WTC11 (cell line): ENCODE results near the gene SND1.

Experiments used
- ATF3 ChIP-seq: sonication (generic); formaldehyde crosslinking; conservative IDR thresholded peaks from 2 replicates; pipeline ENCODE4 v1.8.1; 2022; ENCODE audit warnings: mild to moderate bottlenecking, missing genetic modification reagents
- CTCF ChIP-seq: fragments of 200-600 bp; IDR thresholded peaks from 2 replicates; pipeline ENCODE4 v1.8.0; 2022; ENCODE audit warnings: antibody characterized with exemption
- GABPB1 ChIP-seq: sonication (generic); formaldehyde crosslinking; IDR thresholded peaks from 2 replicates; pipeline ENCODE4 v1.8.1; 2023; ENCODE audit warnings: mild to moderate bottlenecking, missing genetic modification reagents
- RELA ChIP-seq: sonication (generic); formaldehyde crosslinking; IDR thresholded peaks from 2 replicates; pipeline ENCODE4 v1.8.1; 2022; ENCODE audit warnings: missing genetic modification reagents, mild to moderate bottlenecking, borderline replicate concordance
- TP53 ChIP-seq: sonication (generic); formaldehyde crosslinking; IDR thresholded peaks from 2 replicates; pipeline ENCODE4 v1.8.1; 2023; ENCODE audit warnings: mild to moderate bottlenecking, missing genetic modification reagents
- USF1 ChIP-seq: sonication (generic); formaldehyde crosslinking; IDR thresholded peaks from 2 replicates; pipeline ENCODE4 v1.8.0; 2022; ENCODE audit warnings: mild to moderate bottlenecking, missing genetic modification reagents
- USF2 ChIP-seq: sonication (generic); formaldehyde crosslinking; IDR thresholded peaks from 2 replicates; pipeline ENCODE4 v1.8.1; 2023; ENCODE audit warnings: mild to moderate bottlenecking, missing genetic modification reagents, moderate library complexity
- ZNF416 ChIP-seq: fragments of 250-450 bp; sonication (Bioruptor Pico); IDR thresholded peaks from 2 replicates; pipeline ENCODE4 v1.9.0; 2021; ENCODE audit warnings: mild to moderate bottlenecking, inconsistent platforms
- TF ChIP-seq, protein P1 (sequence below): sonication (generic); formaldehyde crosslinking; IDR thresholded peaks from 2 replicates; pipeline ENCODE4 v1.8.1; 2022; ENCODE audit warnings: low read depth, mild to moderate bottlenecking, moderate library complexity, missing genetic modification reagents, borderline replicate concordance
- TF ChIP-seq, protein P2 (sequence below): fragments of 250-450 bp; sonication (Bioruptor Pico); IDR thresholded peaks from 2 replicates; pipeline ENCODE4 v1.9.0; 2021; ENCODE audit warnings: mild to moderate bottlenecking

DNA sequence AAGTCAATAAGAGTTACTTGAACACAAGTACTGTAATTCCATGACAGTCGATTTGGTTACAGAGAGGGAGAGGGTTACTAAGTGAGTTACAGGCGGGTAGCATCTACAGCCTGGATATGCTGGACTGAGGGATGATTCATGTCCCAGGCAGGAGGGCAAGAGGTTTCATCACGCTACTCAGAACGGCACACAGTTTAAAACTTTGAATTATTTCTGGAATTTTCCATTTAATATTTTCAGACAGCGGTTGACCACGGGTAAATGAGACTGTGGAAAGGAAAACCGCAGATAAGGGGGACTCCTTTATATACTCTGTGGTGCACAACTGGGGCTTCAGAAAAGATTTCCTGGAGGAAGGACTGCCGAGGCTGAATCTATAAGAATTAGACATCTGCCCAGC is 404.9 kb downstream of the SND1 start:
- TF ChIP-seq USF1 (CRISPR knock-in tag), result no peak
- no peak for TF ChIP-seq CTCF
- no peak for TF ChIP-seq ATF3 (CRISPR knock-in tag)
- TF ChIP-seq ZNF416 (CRISPR knock-in tag), result no peak
- TF ChIP-seq USF2 (CRISPR knock-in tag), result no peak
- no peak for TF ChIP-seq TP53 (CRISPR knock-in tag)
- TF ChIP-seq, protein P1, sequence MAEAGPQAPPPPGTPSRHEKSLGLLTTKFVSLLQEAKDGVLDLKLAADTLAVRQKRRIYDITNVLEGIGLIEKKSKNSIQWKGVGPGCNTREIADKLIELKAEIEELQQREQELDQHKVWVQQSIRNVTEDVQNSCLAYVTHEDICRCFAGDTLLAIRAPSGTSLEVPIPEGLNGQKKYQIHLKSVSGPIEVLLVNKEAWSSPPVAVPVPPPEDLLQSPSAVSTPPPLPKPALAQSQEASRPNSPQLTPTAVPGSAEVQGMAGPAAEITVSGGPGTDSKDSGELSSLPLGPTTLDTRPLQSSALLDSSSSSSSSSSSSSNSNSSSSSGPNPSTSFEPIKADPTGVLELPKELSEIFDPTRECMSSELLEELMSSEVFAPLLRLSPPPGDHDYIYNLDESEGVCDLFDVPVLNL (CRISPR knock-in tag), result no peak
- TF ChIP-seq, protein P2, sequence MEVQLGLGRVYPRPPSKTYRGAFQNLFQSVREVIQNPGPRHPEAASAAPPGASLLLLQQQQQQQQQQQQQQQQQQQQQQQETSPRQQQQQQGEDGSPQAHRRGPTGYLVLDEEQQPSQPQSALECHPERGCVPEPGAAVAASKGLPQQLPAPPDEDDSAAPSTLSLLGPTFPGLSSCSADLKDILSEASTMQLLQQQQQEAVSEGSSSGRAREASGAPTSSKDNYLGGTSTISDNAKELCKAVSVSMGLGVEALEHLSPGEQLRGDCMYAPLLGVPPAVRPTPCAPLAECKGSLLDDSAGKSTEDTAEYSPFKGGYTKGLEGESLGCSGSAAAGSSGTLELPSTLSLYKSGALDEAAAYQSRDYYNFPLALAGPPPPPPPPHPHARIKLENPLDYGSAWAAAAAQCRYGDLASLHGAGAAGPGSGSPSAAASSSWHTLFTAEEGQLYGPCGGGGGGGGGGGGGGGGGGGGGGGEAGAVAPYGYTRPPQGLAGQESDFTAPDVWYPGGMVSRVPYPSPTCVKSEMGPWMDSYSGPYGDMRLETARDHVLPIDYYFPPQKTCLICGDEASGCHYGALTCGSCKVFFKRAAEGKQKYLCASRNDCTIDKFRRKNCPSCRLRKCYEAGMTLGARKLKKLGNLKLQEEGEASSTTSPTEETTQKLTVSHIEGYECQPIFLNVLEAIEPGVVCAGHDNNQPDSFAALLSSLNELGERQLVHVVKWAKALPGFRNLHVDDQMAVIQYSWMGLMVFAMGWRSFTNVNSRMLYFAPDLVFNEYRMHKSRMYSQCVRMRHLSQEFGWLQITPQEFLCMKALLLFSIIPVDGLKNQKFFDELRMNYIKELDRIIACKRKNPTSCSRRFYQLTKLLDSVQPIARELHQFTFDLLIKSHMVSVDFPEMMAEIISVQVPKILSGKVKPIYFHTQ (CRISPR knock-in tag), result no peak
- no peak for TF ChIP-seq GABPB1 (CRISPR knock-in tag)
- no peak for TF ChIP-seq RELA
